ENCODE results near the gene NOS1AP. TPM values are rescaled to one million over a fixed set of nuclear protein-coding genes. Genes with fewer than 3 reads are reported as not detected.

NOS1AP gene
- total RNA-seq, 4 donors from 2014 or later = 1.9 to 5.4 (median 3.1) TPM

DNA sequence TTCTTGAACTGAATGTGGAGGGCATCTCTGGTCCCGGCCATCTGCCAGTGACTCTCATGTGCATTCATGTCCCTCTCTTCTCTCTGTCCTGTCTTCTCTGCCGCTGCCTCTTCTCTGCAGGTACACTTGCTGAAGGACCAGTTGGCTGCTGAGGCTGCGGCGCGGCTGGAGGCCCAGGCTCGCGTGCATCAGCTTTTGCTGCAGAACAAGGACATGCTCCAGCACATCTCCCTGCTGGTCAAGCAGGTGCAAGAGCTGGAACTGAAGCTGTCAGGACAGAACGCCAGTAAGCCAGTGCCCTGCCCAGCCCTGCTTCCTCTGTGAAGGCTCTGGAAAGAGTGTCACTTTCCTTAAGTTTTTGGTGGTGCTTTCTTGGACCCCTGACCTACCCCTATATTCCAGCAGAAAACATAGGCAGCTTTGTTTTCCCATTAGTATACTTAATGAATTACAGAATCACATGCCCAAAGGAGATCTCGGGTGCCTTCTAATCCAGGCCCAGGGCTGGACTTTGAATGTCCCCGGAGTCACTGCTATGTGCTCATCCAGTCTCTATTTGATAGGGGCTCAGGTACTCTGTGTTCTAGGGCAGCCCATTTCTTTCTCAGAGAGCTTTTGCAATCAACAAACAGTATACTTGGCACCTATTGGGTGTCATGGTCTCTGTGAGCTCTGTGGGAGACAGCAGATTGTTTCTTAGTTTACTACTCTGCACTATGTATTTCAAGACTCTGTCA is 296.0 kb downstream of the NOS1AP start:
- ATAC-seq (ENCODE audit: low FRiP score) (no peak), DNase-seq (ENCODE audit: low spot score) (no peak)
- TF ChIP-seq, protein P1, sequence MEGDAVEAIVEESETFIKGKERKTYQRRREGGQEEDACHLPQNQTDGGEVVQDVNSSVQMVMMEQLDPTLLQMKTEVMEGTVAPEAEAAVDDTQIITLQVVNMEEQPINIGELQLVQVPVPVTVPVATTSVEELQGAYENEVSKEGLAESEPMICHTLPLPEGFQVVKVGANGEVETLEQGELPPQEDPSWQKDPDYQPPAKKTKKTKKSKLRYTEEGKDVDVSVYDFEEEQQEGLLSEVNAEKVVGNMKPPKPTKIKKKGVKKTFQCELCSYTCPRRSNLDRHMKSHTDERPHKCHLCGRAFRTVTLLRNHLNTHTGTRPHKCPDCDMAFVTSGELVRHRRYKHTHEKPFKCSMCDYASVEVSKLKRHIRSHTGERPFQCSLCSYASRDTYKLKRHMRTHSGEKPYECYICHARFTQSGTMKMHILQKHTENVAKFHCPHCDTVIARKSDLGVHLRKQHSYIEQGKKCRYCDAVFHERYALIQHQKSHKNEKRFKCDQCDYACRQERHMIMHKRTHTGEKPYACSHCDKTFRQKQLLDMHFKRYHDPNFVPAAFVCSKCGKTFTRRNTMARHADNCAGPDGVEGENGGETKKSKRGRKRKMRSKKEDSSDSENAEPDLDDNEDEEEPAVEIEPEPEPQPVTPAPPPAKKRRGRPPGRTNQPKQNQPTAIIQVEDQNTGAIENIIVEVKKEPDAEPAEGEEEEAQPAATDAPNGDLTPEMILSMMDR (IDR thresholded peaks at IDR 0.05) = no peak

- TF ChIP-seq, protein P1 (IDR thresholded peaks at IDR 0.05) = no peak
- no peak for DNase-seq (ENCODE audit: low spot score)
- no peak for ATAC-seq (ENCODE audit: low FRiP score)
These were observed 296.7 kb downstream of the NOS1AP start for GRCh38 chr1:162366149-162366548.

DNA sequence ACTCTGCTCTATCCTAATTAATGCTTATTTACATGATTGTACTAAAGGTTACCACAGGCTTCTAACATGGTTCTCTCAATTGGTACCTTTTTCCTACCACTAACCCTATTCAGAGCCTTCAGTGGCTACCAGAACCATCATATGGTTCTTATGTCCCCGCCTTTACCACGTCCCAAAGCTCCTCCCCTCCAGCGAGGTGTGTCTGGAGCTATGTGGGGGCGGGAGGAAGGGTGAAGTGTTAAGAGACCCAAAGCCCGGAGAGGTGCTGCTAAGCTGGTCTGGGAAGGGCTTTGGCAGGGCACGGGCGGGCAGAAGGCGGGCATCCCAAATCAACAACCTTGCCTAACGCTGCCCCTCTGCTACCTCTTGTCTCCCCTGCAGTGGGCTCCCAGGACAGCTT is 297.2 kb downstream of the NOS1AP start:
- TF ChIP-seq, protein P1 (IDR thresholded peaks at IDR 0.05) = no peak
- DNase-seq (ENCODE audit: low spot score) (no peak), ATAC-seq (ENCODE audit: low FRiP score) (no peak)

- ATAC-seq (ENCODE audit: low FRiP score) (no peak), DNase-seq (ENCODE audit: low spot score) (no peak)
- TF ChIP-seq, protein P1 (IDR thresholded peaks at IDR 0.05) = no peak
These were observed 297.6 kb downstream of the NOS1AP start for GRCh38 chr1:162367073-162367472.

- TF ChIP-seq, protein P1 (IDR thresholded peaks at IDR 0.05) = no peak
- ATAC-seq (ENCODE audit: low FRiP score) (no peak), DNase-seq (ENCODE audit: low spot score) (no peak)
These were observed 298.3 kb downstream of the NOS1AP start for GRCh38 chr1:162367772-162368171.

DNA sequence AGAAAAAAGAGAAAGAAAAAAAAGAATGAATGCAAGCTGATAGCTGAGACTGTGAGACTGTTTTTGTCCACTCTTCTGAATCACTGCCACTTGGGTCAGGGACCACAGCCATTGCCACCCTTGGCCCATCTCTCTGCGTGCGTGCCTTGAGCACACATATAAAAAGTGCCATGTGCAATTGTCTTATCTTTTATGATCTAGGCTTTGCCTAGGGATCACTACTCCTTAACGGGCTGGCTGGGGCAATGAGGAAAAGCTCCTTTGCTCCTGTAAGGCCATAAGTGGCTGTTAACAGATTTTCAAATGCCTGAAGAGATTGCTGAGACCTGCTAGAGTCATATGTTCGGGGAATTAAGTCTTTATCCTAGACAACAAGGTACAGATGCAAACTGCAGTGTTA is 299.0 kb downstream of the NOS1AP start:
- TF ChIP-seq, protein P1 (IDR thresholded peaks at IDR 0.05) = no peak
- no peak for DNase-seq (ENCODE audit: low spot score)

DNA sequence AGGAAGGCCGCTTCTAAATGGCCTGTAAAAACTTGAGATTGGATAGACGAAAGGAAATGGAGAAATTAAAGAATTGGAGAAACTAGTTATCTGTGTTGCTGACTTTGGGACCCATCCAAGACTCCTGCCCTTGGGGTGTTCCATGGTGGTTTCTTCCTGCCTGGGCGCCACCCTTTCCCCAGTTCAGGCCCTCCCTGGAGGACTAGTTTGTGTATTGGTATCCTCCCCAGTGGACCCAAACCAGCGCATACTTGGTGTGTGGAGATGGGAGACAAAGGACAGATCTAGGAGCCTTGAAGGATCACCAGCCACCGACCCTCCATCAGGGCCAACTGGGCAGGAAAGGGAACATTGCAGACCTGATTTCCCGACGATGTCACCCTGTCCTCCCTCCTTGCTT is 300.1 kb downstream of the NOS1AP start:
- TF ChIP-seq, protein P1 (IDR thresholded peaks at IDR 0.05) = no peak
- ATAC-seq (ENCODE audit: low FRiP score) (no peak), DNase-seq (ENCODE audit: low spot score) (no peak)

More for the DNA sequence above, 299.0 kb downstream of the NOS1AP start:
- ATAC-seq (ENCODE audit: low FRiP score) = no peak
